ENCODE measurements around the gene NKAIN4.

GRCh38 chr20:63258781-63259180 is 4.5 kb upstream of the NKAIN4 start:
- TF ChIP-seq CTCF (conservative IDR thresholded peaks at IDR 0.05; ENCODE audit: low read depth, low read length) (no peak), EZH2 (IDR thresholded peaks at IDR 0.05; ENCODE audit: low read length, unreplicated experiment) (no peak)
